GM19193 (cell line): ENCODE data around the gene NUDT2.
A peak's percentile ranks its signal among the peaks of the same experiment; 100 is the strongest.

ENCODE experiments used
- POLR2A ChIP-seq: IDR thresholded peaks from 4 replicates; pipeline ENCODE4 v1.6.1; 2011; ENCODE audit not compliant: insufficient read depth, insufficient read length; ENCODE audit errors: extremely low read depth

NUDT2 gene

GRCh38 chr9:34365282-34365681, 35.9 kb downstream of the NUDT2 start:
- no peak for TF ChIP-seq POLR2A

- TF ChIP-seq POLR2A = no peak
Measured at GRCh38 chr9:34366365-34366764, 37.0 kb downstream of the NUDT2 start.

- no peak for TF ChIP-seq POLR2A
Measured at GRCh38 chr9:34369636-34370035, 40.3 kb downstream of the NUDT2 start.

GRCh38 chr9:34370335-34370969, 41.1 kb downstream of the NUDT2 start:
- TF ChIP-seq POLR2A = no peak

- no peak for TF ChIP-seq POLR2A
Measured at GRCh38 chr9:34370970-34371880, 41.9 kb downstream of the NUDT2 start.

GRCh38 chr9:34371886-34372466, 42.6 kb downstream of the NUDT2 start:
- no peak for TF ChIP-seq POLR2A

GRCh38 chr9:34372467-34373011, 43.2 kb downstream of the NUDT2 start:
- no peak for TF ChIP-seq POLR2A

- TF ChIP-seq POLR2A = no peak
Measured at GRCh38 chr9:34373749-34374148, 44.4 kb downstream of the NUDT2 start.

GRCh38 chr9:34374339-34374738, 45.0 kb downstream of the NUDT2 start:
- TF ChIP-seq POLR2A = no peak

- no peak for TF ChIP-seq POLR2A
Measured at GRCh38 chr9:34374905-34375552, 45.7 kb downstream of the NUDT2 start.

- TF ChIP-seq POLR2A = no peak
Measured at GRCh38 chr9:34375901-34376595, 46.7 kb downstream of the NUDT2 start.

GRCh38 chr9:34376596-34377403, 47.4 kb downstream of the NUDT2 start, which contains the start of gene MYORG:
Gene MYORG, minus strand, starts transcription at chr9:34376898. Its CDS starts 3,955 bp downstream, at chr9:34372943.
- peak; percentile 27 for TF ChIP-seq POLR2A

GRCh38 chr9:34377404-34377746, 48.0 kb downstream of the NUDT2 start:
- no peak for TF ChIP-seq POLR2A

GRCh38 chr9:34378376-34379060, 49.1 kb downstream of the NUDT2 start:
- TF ChIP-seq POLR2A = no peak
